ENCODE measurements around the gene KIF3C.

DNA sequence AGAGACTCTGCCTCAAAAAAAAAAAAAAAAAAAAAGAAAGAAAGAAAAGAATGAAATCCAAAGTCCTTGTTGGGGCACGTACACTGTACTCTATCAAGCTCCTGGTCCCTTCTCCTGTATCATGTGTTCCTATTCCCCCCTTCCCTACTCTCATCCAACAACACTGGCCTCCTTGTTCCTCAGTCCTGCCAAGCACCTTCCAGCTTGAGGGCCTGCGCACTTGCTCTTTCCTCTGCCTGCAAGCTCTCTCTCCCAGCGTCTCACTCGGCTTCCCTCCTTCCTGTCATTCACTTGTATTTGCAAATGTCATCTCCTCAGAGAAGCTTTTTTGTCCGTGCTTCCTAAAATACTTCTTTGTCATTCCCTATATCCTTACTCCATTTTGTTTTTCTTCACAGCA, 10.8 kb upstream of the KIF3C start:
- TF ChIP-seq YY1 (IDR thresholded peaks at IDR 0.05; ENCODE audit: insufficient read depth, insufficient read length) (no peak), SUZ12 (IDR thresholded peaks at IDR 0.05; ENCODE audit: extremely low read depth, insufficient read depth, insufficient read length) (no peak)

All from NT2/D1 (cell line).